ENCODE measurements around the gene APMAP. TPM values are rescaled to one million over a fixed set of nuclear protein-coding genes. Genes with fewer than 3 reads are reported as not detected.

APMAP gene
- polyA plus RNA-seq, 1 of the 3 experiments (the other 2 are of a cell fraction), result 107 TPM

DNA sequence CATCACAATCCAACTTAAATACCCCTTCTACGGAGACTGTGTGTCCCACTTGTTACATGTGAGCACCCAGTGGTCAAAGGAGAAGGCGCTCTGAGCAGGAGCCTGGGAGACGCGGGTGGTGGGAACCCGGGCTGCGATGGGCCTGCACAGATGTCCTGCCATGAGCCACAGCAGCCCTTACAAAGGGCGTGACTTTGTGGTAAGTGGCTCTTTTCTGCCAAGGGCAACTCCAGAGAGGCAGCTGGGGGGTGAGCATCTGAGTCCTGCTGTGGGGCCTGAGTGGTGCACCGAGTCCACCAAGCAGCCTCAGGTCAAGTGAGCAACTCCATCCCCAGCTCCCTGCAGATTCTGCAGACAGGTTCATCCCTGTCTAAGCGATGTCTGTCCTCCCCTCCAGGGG is 77.1 kb downstream of the APMAP start:
- WGBS (ENCODE audit: low lambda C conversion rate), result 24% methylated on average over 2 of the region's 9 CpGs
- no peaks in the 10 kb centered on the region for H3K27me3 ChIP-seq (ENCODE audit: insufficient read depth)
- POLR2A ChIA-PET, result no interaction called here
- DNase-seq, result no peak
- H3K36me3 ChIP-seq (replicated peaks in 1 of 2; ENCODE audit: control insufficient read depth in 1 of 2, insufficient read depth in 2 of 2, low read length in 1 of 2), result no peaks in the 10 kb centered on the region
- H2AFZ ChIP-seq (ENCODE audit: low read depth), result no peak overlapping the region
- H3K27ac ChIP-seq (ENCODE audit: low read depth in 2 of 2, low read length in 1 of 2), result no peak overlapping the region
- H3K4me2 ChIP-seq, result no peak overlapping the region
- H3K4me1 ChIP-seq (ENCODE audit: control insufficient read depth in 1 of 2, insufficient read depth in 2 of 2, low read depth in 1 of 2, low read length in 1 of 2), result no peaks in the 10 kb centered on the region
- TF ChIP-seq SMC3 (IDR thresholded peaks at IDR 0.05; ENCODE audit: low read depth, low read length) (no peak), CHD2 (IDR thresholded peaks at IDR 0.05; ENCODE audit: low read length, partially characterized antibody) (no peak), RFX5 (IDR thresholded peaks at IDR 0.05; ENCODE audit: low read length) (no peak), RXRA (IDR thresholded peaks at IDR 0.05; ENCODE audit: borderline replicate concordance, low read depth) (no peak), TAF1 (IDR thresholded peaks at IDR 0.05; ENCODE audit: borderline replicate concordance, low read depth, low read length) (no peak), POLR2AphosphoS5 (IDR thresholded peaks at IDR 0.05; ENCODE audit: low read depth, low read length) (no peak), NRF1 (IDR thresholded peaks at IDR 0.05; ENCODE audit: low read depth, low read length) (no peak)
- TF ChIP-seq, protein P1, sequence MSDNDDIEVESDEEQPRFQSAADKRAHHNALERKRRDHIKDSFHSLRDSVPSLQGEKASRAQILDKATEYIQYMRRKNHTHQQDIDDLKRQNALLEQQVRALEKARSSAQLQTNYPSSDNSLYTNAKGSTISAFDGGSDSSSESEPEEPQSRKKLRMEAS (IDR thresholded peaks at IDR 0.05; ENCODE audit: low read depth), result no peak
- H3K4me3 ChIP-seq (ENCODE audit: low read depth in 2 of 2, low read length in 1 of 2), result no peak overlapping the region
- no peaks in the 10 kb centered on the region for H3F3A ChIP-seq (replicated peaks; ENCODE audit: insufficient read depth)
- H3K9me2 ChIP-seq, result no peaks in the 10 kb centered on the region
- no peak overlapping the region for H3K9ac ChIP-seq
- no peaks in the 10 kb centered on the region for H3K9me3 ChIP-seq
- no peaks in the 10 kb centered on the region for H4K20me1 ChIP-seq (ENCODE audit: insufficient read depth)
- CTCF ChIA-PET, result interaction anchor here (2.1 to 3.7 kb wide), 3 partner anchors 131 to 978 kb away, joined by 6 to 43 read pairs (median 16); no protein-coding TSS in a partner anchor
- no peaks in the 10 kb centered on the region for H3K79me2 ChIP-seq (ENCODE audit: insufficient read depth)

DNA sequence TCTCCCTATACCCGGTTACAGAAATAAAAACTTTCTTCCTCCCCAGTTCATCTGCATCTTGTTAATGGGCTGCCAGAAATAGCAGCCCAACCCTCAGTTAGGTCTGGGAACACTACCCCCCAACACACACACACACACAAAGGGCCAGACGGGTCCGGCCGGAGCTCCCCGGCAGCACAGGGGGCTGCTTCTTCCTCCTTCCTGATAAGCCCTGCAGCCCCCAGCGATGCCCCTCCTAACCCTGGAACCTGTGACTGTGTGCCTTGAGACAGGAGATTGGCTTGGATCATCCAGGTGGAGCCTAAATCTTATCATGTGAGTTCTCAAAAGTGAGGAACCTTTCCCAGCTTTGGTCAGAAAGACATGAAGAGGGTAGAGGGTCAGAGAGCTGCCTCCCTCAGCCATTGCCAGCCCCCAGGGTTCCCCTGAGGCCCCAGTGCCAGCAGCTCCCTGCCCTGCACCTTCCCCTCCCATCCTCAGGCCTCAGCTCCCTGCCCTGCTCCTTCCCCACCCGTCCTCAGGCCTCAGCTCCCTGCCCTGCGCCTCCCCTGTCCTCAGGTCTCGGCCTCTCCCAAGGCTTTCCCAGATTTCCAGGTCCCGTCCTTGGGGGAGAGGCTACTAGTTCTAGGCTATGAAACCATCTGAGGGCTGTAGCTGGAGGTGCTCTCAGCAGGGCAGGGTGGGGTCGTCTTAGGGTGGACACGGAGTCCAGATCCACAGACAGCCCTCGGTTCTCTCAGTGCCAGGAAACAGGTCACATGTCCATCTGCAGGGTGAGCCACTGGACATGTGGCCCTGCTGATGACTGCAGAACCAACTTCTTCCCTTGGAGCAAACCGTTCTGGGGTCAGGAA is 77.9 kb downstream of the APMAP start:
- no peaks in the 10 kb centered on the region for H3K79me2 ChIP-seq (ENCODE audit: insufficient read depth)
- H3K4me3 ChIP-seq (ENCODE audit: low read depth in 2 of 2, low read length in 1 of 2), result no peak overlapping the region
- no peaks in the 10 kb centered on the region for H3K36me3 ChIP-seq (replicated peaks in 1 of 2; ENCODE audit: control insufficient read depth in 1 of 2, insufficient read depth in 2 of 2, low read length in 1 of 2)
- DNase-seq, result no peak
- H3K9me3 ChIP-seq, result no peaks in the 10 kb centered on the region
- WGBS (ENCODE audit: low lambda C conversion rate), result 37% methylated on average over 14 of the region's 14 CpGs
- H3K9ac ChIP-seq, result no peak overlapping the region
- no peak overlapping the region for H3K27ac ChIP-seq (ENCODE audit: low read depth in 2 of 2, low read length in 1 of 2)
- ChIA-PET POLR2A (no interaction called here), CTCF (interaction anchor here (1.0 to 3.7 kb wide), 4 partner anchors 130 to 977 kb away, joined by 4 to 16 read pairs (median 6); no protein-coding TSS in a partner anchor)
- H3K4me1 ChIP-seq (ENCODE audit: control insufficient read depth in 1 of 2, insufficient read depth in 2 of 2, low read depth in 1 of 2, low read length in 1 of 2), result no peaks in the 10 kb centered on the region
- no peak overlapping the region for H2AFZ ChIP-seq (ENCODE audit: low read depth)
- H3K4me2 ChIP-seq, result no peak overlapping the region
- no peaks in the 10 kb centered on the region for H3K9me2 ChIP-seq
- H3F3A ChIP-seq (replicated peaks; ENCODE audit: insufficient read depth), result no peaks in the 10 kb centered on the region
- H3K27me3 ChIP-seq (ENCODE audit: insufficient read depth), result no peaks in the 10 kb centered on the region
- H4K20me1 ChIP-seq (ENCODE audit: insufficient read depth), result no peaks in the 10 kb centered on the region
- TF ChIP-seq RCOR1 (IDR thresholded peaks at IDR 0.05; ENCODE audit: low read length) (no peak), YY1 (IDR thresholded peaks at IDR 0.05; ENCODE audit: low read depth) (no peak), POLR2AphosphoS5 (IDR thresholded peaks at IDR 0.05; ENCODE audit: low read depth, low read length) (no peak), SMC3 (IDR thresholded peaks at IDR 0.05; ENCODE audit: low read depth, low read length) (no peak), FOXM1 (IDR thresholded peaks at IDR 0.05; ENCODE audit: low read depth) (no peak), MEF2A (IDR thresholded peaks at IDR 0.05; ENCODE audit: borderline replicate concordance, low read depth) (no peak), RAD21 (IDR thresholded peaks at IDR 0.05; ENCODE audit: low read length) (no peak), TEAD4 (IDR thresholded peaks at IDR 0.05; ENCODE audit: borderline replicate concordance, insufficient read depth) (no peak), ELF1 (IDR thresholded peaks at IDR 0.05) (no peak), FOXJ3 (CRISPR knock-in tag; IDR thresholded peaks at IDR 0.05) (no peak), NRF1 (IDR thresholded peaks at IDR 0.05; ENCODE audit: low read depth, low read length) (no peak), RFX5 (IDR thresholded peaks at IDR 0.05; ENCODE audit: low read length) (no peak), NFIC (IDR thresholded peaks at IDR 0.05; ENCODE audit: borderline replicate concordance) (no peak), EZH2phosphoT487 (IDR thresholded peaks at IDR 0.05; ENCODE audit: borderline replicate concordance, low read depth) (no peak)
- TF ChIP-seq, protein P2, sequence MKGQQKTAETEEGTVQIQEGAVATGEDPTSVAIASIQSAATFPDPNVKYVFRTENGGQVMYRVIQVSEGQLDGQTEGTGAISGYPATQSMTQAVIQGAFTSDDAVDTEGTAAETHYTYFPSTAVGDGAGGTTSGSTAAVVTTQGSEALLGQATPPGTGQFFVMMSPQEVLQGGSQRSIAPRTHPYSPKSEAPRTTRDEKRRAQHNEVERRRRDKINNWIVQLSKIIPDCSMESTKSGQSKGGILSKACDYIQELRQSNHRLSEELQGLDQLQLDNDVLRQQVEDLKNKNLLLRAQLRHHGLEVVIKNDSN (IDR thresholded peaks at IDR 0.05; ENCODE audit: borderline replicate concordance, low read depth), result no peak
- TF ChIP-seq, protein P3, sequence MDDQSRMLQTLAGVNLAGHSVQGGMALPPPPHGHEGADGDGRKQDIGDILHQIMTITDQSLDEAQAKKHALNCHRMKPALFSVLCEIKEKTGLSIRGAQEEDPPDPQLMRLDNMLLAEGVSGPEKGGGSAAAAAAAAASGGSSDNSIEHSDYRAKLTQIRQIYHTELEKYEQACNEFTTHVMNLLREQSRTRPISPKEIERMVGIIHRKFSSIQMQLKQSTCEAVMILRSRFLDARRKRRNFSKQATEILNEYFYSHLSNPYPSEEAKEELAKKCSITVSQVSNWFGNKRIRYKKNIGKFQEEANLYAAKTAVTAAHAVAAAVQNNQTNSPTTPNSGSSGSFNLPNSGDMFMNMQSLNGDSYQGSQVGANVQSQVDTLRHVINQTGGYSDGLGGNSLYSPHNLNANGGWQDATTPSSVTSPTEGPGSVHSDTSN (IDR thresholded peaks at IDR 0.05), result no peak
- TF ChIP-seq, protein P1 (IDR thresholded peaks at IDR 0.05; ENCODE audit: low read depth), result no peak
- TF ChIP-seq, protein P4, sequence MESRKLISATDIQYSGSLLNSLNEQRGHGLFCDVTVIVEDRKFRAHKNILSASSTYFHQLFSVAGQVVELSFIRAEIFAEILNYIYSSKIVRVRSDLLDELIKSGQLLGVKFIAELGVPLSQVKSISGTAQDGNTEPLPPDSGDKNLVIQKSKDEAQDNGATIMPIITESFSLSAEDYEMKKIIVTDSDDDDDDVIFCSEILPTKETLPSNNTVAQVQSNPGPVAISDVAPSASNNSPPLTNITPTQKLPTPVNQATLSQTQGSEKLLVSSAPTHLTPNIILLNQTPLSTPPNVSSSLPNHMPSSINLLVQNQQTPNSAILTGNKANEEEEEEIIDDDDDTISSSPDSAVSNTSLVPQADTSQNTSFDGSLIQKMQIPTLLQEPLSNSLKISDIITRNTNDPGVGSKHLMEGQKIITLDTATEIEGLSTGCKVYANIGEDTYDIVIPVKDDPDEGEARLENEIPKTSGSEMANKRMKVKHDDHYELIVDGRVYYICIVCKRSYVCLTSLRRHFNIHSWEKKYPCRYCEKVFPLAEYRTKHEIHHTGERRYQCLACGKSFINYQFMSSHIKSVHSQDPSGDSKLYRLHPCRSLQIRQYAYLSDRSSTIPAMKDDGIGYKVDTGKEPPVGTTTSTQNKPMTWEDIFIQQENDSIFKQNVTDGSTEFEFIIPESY (IDR thresholded peaks at IDR 0.05; ENCODE audit: borderline replicate concordance, low read depth), result no peak
- TF ChIP-seq, protein P5, sequence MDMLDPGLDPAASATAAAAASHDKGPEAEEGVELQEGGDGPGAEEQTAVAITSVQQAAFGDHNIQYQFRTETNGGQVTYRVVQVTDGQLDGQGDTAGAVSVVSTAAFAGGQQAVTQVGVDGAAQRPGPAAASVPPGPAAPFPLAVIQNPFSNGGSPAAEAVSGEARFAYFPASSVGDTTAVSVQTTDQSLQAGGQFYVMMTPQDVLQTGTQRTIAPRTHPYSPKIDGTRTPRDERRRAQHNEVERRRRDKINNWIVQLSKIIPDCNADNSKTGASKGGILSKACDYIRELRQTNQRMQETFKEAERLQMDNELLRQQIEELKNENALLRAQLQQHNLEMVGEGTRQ (IDR thresholded peaks at IDR 0.05; ENCODE audit: borderline replicate concordance, low read depth, low read length), result no peak
